ENCODE results near the gene DENND1C.
"Not testable (repeated sequence)": the region's sequence is repeated elsewhere in the genome, so short reads cannot be mapped to it uniquely, and the experiment has no call there.

Gene DENND1C

GRCh38 chr19:6481541-6482342, at the start of gene DENND1C:
Gene DENND1C (minus strand): TSS chr19:6481787. CDS start chr19:6481695, 92 bp downstream.
- FAIRE-seq = no peak

- FAIRE-seq = no peak
These were observed 49.0 kb upstream of the DENND1C start, which contains the start of gene TNFSF9 for GRCh38 chr19:6530386-6531162. Gene TNFSF9 (plus strand): TSS chr19:6531026. CDS start chr19:6531037, 11 bp downstream.

GRCh38 chr19:6529937-6530385, 48.4 kb upstream of the DENND1C start:
- FAIRE-seq = no peak

GRCh38 chr19:6529351-6529750, 47.8 kb upstream of the DENND1C start:
- FAIRE-seq = no peak

GRCh38 chr19:6528544-6529121, 47.0 kb upstream of the DENND1C start:
- FAIRE-seq = no peak

- no peak for FAIRE-seq
These were observed 46.4 kb upstream of the DENND1C start for GRCh38 chr19:6527893-6528543.

GRCh38 chr19:6524311-6524710, 42.7 kb upstream of the DENND1C start:
- FAIRE-seq = no peak

- no peak for FAIRE-seq
These were observed 41.1 kb upstream of the DENND1C start for GRCh38 chr19:6522712-6523111.

GRCh38 chr19:6521718-6522646, 40.4 kb upstream of the DENND1C start:
- FAIRE-seq = no peak

- FAIRE-seq = no peak
These were observed 37.7 kb upstream of the DENND1C start for GRCh38 chr19:6519289-6519688.

- no peak for FAIRE-seq
These were observed 36.7 kb upstream of the DENND1C start for GRCh38 chr19:6518145-6518911.

GRCh38 chr19:6516659-6517291, 35.2 kb upstream of the DENND1C start:
- FAIRE-seq = no peak

- FAIRE-seq = no peak
These were observed 34.6 kb upstream of the DENND1C start for GRCh38 chr19:6516018-6516658.

GRCh38 chr19:6514926-6515544, 33.4 kb upstream of the DENND1C start:
- FAIRE-seq = no peak

GRCh38 chr19:6514089-6514488, 32.5 kb upstream of the DENND1C start:
- FAIRE-seq = no peak

GRCh38 chr19:6510618-6511017, 29.0 kb upstream of the DENND1C start:
- no peak for FAIRE-seq

- FAIRE-seq = no peak
These were observed 27.8 kb upstream of the DENND1C start for GRCh38 chr19:6509118-6509971.

GRCh38 chr19:6508028-6508771, 26.6 kb upstream of the DENND1C start:
- FAIRE-seq = not testable (repeated sequence)

All from colon (tissue), 2 donors.